CD4-positive, alpha-beta T cell treated with Interleukin-17A for 1 hour (primary cell): Measurements from ENCODE around the gene MAP3K19.
A peak's percentile ranks its signal among the peaks of the same experiment; 100 is the strongest.
"Not testable (repeated sequence)": the region's sequence is repeated elsewhere in the genome, so short reads cannot be mapped to it uniquely, and the experiment has no call there.

Experiments
- DNase-seq: peaks from one replicate; pipeline ENCODE4 v3.0.0-alpha.2; 2020

Gene MAP3K19

DNA sequence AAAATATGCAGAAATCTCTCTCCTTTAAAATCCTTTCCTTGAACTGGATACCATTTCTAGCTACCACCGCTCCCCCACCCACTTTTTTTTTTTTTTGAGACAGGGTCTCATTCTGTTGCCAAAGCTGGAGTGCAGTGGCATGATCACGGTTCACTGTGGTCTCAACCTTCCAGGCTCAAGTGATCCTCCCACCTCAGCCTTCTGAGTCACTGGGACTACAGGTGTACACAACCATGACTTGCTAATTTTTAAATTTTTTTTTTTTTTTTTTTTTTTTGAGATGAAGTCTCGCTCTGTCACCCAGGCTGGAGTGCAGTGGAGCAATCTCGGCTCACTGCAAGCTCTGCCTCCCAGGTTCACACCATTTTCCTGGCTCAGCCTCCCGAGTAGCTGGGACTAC lies 70.1 kb downstream of the MAP3K19 start:
- not testable (repeated sequence) for DNase-seq

DNA sequence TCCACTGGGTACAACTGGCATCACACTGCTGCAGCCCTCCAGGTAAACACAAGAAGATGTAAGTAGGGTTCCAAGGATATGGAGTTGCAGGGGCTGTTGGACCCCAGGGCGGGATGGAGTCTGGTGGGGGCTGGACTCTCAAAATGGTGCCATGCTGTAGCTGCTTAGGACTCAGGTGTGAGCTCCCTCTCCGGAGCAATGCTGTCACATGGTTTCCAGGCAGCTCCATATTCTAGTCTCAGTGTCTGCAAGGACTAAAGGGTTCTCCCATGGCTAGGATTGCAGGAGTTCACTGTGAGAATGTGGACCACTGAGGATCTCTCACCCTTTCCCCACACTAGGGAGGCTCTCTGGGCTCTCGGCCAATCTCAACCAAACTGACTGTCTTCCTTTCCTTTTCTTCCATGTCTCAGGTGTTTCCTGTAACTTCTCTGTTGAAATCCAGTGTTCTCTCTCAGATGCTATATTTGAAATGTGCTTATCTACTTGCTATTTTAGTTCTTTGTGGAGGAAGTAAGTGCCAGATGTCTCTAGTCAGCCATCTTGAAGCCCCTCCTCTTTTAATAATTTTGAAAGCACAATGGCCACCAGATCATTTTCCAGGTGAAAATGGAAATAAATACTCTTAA lies 71.1 kb downstream of the MAP3K19 start:
- no peak for DNase-seq

DNA sequence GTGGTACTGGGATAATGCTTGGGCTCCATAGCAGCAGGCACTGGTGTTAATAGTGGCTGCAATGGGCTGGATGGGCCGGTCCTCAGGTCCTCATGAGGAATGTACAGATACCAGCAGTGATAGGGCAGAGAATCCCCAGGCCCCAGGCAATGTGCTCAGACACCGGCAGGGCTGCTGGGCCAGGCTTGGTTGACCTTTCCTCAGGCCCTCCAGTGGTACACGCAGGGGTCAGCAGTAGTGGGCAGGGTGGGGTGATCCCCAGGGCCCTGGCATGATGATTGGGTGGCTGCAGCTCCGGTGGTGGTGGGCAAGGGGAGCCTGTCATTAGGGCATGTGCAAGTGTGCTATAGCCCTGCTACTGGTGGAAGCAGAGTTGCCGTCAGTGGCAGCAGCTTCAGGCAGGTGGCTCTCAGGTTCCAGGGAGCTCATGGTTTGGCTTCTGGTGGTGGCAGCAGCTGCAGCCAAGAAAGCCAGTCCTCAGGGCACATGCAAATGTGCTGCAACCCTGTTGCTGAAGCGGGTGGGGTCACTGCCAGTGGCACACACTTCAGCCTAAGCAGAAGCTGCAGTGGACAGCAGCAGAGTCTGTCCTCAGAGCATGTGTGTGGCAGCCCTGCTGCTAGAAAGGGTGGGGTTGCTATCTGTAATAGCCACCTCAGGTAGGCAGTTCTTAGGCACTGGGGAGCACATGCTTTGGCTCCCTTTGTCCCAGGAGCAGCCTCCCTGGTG lies 71.8 kb downstream of the MAP3K19 start:
- DNase-seq: no peak

DNA sequence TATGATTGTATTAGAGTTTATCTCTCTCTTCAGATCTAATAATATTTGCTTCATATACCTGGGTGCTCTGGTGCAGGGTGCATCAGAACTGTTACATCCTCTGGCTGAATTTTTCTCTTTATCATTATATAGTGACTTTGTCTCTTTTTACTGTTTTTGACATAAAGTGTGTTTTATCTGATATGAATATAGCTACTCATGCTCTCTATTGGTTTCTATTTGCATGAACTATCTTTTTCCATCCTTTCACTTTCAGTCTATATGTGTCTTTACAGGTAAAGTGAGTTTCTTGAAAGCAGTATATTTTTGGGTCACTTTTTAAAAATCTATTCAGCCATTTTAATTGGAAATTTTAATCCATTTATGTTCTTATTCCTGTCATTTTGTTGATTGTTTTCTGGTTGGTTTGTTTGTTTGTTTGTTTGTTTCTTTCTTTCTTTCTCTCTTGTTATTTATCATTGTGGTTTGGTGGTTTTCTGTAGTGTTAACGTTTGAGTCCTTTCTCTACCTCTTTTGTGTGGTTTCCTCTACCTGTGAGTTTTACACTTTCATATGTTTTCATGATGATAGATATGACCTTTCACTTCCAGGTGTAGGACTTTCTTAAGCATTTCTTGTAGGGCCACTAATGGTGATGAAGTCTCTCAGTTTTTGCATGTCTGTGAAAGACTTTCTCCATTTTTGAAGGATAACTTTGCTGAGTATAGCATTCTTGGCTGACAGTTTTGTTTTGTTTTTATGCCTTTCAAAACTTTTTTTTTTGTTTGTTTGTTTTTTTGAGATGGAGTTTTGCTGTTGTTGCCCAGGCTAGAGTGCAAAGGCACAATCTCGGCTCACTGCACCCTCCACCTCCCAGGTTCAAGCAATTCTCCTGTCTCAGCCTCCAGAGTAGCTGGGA lies 73.8 kb downstream of the MAP3K19 start:
- DNase-seq: no peak

DNA sequence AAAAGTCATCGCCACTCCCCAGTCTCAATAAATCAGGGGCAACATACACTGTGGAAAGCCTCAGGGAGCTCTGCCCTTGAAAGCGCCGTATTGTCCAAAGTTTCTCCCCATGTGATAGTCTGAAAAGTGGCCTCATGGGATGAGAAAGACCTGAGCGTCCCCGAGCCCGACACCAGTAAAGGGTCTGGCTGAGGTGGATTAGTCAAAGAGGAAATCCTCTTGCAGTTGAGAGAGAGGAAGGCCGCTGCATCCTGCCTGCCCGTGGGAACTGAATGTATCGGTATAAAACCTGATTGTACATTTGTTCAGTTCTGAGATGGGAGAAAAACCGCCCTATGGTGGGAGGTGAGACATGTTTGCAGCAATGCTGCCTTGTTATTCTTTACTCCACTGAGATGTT lies 80.1 kb downstream of the MAP3K19 start:
- DNase-seq: not testable (repeated sequence)

DNA sequence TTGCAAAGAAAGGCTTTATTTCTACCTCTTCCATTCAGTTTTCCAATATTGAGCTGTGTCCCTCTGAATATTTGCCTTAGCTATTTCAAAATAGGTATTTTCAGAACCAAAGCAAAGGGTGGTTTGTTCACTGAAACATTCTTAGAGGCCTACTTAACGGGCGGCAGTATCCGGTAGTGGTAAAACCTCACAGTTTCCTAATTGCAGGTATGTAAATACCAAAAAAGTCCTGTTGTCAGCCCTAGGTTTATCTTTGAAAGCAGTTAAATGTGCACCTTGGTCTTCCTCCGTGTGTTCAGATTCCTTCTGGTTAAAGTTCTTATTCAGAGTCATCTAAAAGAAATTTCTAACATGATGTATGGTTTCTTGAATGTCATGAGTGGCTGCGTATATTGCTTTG lies 89.8 kb downstream of the MAP3K19 start:
- no peak for DNase-seq

DNA sequence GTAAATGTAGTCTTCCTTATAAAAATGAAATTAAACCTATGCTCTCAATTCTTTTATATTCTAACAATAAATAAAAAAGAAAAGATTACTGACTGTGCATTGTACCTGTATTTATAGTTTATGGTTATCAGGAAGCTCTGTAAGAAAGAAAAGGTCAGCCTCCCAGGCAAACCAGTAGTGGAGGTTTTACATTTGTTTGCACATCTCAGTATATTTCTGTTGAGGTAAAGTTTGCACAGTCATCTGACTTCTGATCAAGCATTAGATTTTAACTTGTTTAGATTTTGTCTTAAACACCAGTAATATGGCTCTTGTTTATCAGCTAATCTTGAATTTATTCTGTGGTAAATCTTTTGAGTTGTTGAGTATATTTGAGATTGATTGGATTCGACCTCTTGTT lies 91.5 kb downstream of the MAP3K19 start:
- no peak for DNase-seq

DNA sequence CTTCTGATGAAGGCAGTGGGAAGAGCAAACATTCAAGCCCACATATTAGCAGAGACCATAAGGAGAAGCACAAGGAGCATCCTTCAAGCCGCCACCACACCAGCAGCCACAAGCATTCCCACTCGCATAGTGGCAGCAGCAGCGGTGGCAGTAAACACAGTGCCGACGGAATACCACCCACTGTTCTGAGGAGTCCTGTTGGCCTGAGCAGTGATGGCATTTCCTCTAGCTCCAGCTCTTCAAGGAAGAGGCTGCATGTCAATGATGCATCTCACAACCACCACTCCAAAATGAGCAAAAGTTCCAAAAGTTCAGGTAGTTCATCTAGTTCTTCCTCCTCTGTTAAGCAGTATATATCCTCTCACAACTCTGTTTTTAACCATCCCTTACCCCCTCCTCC lies 93.2 kb downstream of the MAP3K19 start:
- DNase-seq: no peak

DNA sequence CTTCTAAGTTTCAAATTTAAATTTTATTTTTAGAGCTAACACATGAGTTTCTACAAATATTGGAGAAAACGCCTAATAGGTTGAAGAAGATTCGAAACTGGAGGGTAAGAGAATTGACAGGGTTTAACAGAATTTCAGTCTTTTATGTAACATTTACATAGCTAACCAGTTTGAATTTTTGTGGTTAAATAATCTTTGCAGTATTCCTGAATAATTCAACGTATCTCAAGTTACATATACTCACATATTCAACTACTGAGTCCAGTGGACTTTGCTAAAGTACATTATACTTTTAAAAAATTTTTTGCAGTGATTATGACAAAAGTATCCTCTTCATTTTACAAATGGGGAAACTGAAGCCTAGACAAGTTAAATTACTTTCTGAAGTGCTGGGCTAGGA lies 94.6 kb downstream of the MAP3K19 start:
- DNase-seq: no peak

DNA sequence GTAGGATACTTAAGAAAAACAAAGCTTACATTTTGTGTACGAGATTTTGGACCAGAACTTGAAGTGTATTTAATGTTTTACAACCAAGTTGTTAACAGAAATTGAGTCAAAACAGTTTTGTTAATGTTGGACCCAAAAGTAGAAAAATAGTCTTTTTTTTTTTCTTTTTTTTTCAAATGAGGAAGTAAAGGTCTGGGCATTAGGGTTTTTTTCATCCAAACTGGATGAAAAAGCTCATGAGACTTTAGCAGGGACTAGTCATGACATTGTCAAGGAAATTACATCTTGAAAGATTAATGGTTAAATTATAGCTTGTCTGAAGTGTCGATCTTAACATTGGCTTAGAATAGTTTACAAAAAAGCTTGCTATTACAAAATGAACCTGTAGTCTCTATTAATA lies 96.4 kb downstream of the MAP3K19 start:
- no peak for DNase-seq

DNA sequence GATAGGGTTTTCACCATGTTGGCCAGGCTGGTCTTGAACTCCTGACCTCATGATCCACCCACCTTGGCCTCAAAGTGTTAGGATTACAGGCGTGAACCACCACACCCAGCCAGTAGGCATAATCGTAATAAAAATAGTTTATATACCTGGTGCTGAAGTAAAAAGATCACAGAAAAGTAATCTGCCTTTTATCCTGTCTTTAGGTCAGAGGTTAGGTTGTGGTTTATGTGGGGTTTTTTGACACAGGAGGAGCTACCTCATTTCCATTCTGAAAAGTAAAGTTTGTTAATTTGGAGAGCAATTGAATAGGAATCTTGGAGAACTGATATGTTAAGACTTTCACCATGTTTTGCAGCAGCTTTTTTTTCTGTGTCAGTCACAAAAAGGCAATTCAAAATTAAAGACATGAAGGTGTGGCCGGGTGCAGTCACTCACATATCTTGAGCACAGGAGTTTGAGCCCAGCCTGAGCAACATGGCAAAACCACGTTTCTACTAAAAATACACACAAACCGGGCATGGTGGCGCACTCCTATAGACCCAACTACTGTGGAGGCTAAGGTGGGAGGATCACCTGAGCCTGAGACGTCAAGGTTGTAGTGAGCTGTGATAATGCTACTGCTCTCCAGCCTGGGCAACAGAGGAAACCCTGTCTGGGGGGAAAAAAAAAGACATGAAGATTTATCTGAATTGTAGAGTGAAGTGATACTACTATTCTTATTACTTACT lies 97.1 kb downstream of the MAP3K19 start:
- DNase-seq: peak; percentile 2

DNA sequence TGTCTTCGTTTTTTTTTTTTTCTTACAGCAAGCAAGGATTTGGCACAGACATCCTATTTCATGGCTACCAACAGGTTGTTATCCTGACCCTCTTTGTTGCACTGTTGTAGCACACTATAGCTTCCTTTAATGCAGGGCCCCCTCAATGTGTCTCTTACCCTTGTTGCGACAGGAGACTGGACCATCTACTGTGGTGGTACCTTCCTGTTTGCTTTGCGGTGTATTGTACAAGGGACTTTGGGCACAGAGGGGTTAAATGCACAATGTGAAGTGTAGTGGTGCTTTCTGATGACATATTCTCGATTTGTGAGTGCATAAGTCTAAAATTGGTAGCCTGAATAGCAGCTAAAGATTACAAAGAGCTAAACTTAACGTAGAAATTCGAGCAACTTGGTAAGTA lies 101.2 kb downstream of the MAP3K19 start:
- no peak for DNase-seq

DNA sequence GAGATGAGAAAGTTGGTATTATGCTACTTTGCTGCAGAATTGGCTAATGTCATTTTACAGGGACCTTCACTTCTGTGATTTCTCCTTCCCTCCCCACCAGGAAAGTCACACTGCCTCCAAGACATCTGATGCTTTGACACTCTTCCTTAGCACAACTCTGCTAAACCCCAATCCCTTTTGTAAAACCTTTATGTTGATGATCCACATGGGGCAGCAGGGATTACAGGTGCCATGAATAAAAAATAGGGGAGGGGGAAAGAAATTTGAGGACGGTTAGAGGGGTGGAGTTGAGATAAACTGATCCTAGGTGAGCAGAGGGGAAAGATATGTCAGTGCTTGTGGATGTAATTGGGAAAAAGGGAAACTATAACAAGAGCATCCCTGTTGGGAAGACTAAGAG lies 102.3 kb downstream of the MAP3K19 start:
- DNase-seq: no peak

DNA sequence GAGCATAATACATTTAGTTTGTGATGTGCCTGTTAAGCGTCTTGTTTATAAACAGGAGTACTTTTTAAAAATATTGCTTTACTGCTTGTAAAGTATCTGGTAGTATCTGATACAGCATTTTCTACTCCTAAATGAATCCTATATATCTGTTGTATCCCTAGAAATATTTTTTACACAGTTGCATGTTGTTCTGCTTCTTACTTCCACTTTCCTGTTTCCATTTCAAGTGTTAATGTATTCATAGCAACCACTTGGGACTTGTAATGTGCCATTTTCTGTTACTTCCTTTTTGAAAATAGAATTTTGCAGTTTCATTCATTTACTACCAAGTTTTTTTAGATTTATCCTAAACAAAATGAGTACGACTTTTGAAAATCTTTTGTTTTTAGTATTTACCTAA lies 103.7 kb downstream of the MAP3K19 start:
- DNase-seq: no peak

DNA sequence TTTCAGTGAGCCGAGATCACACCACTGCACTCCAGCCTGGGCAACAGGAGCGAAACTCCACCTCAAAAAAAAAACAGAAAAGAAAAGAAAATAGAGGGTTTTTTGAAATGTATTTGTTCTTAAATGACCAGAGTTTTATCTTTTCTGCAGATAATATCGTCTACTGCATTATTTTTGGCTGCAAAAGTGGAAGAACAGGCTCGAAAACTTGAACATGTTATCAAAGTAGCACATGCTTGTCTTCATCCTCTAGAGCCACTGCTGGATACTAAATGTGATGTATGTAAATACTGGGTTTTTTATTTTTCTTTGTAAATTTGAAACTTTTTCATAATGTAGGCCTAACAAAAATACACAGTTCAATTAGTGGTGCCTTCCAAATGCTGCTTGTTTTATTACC lies 110.6 kb downstream of the MAP3K19 start:
- no peak for DNase-seq

DNA sequence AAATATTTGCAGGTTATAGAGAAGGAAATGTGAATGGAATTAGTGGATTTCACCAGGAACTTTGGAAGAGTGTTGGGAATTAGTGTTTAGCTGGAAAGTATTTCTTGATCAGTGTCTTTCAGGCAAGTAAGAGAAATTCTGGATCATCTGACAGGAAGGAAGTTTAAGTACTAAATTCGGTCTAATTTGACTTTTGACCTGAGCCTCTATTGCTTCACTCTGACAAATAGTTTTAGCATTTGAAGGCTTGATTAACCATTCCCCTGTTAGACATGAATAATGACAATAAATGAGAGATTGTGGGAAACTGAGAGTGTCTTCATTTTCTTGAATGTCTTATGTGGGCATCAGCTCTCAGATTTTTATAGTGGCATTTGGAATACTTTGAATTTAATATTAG lies 112.6 kb downstream of the MAP3K19 start:
- DNase-seq: no peak

DNA sequence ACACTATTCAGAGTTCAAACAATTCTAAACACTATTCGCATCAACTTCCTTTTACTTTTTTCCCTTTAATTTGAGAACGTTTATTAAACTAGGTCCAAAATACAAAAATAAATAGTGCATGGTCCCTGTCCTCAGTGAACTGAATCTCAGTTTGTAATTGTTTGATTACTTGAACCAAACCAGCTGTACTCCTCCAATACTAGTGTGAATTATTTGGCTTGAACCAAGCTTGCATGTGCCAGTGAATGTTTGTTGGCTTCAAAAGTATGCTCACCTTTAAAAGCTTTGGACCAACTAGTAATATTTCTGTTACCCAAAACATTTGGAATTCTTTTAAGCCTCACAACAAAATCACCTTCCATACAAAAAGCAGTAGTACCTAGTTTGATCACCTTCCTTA lies 113.1 kb downstream of the MAP3K19 start:
- DNase-seq: no peak

DNA sequence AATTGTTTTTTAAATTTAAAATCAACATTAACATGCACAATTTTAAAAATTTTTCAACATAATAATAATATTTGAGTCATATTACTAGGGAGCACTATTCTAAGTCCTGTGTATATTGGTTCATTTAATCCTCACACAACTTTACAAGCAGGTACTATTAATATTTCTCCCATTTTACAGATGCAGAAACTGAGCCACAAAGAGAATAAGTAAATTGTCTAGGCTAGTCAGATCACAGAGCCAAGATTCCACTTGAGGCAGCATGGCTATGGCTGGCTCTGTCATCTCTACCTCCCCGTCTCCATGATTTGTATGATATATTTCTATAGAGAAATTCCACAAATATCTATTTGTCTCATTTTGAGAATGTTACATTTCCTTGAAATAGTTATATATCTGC lies 113.5 kb downstream of the MAP3K19 start:
- no peak for DNase-seq

DNA sequence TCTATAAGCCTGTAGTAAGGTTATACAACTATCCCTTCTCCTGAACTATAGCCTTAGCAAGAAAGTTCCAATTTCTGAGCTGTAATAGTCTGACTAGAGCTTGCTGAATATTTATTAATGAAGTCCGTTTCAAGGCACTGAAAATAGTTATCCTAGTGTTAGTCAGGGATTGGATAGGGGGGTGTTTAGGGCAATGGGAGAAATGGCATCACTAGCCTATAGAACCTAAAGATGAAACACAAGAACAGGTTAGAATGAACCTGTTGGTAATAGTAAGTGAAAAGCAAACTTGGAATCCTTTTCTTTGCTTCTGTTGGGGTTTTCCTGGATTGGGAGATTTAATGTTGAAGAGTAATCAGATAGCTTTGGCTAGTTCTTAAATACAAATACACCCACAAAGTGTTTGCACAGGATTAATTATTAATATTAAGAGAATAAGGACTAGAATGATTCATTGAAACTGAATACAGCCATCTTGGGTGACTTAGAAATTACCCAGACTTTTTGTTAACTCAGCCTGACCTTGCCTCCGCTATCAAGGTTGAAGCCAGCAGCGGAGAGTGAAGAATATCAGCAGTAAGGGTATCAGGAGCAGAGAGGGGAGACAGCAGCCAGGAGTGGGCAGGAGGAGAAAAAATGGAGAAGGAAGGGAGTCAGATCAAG lies 114.3 kb downstream of the MAP3K19 start:
- DNase-seq: no peak

DNA sequence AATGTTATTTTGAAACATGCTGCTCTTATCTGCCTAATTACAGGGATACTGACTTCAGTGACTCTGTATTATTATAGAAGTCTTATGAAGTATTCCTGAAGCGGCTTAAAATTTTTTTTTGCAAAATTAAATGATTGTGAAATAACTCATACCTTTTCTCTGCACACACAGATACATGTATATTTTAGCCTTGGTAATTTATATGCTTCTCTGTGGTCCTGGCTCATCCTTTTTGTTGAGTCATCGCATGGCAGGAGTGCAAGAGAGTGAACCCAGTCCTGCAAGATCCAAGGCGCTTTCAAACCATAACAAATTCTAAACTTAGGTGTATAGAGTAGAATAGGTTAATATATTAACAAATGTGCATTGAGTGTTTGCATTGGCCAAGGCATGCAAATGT lies 120.1 kb downstream of the MAP3K19 start:
- DNase-seq: no peak

DNA sequence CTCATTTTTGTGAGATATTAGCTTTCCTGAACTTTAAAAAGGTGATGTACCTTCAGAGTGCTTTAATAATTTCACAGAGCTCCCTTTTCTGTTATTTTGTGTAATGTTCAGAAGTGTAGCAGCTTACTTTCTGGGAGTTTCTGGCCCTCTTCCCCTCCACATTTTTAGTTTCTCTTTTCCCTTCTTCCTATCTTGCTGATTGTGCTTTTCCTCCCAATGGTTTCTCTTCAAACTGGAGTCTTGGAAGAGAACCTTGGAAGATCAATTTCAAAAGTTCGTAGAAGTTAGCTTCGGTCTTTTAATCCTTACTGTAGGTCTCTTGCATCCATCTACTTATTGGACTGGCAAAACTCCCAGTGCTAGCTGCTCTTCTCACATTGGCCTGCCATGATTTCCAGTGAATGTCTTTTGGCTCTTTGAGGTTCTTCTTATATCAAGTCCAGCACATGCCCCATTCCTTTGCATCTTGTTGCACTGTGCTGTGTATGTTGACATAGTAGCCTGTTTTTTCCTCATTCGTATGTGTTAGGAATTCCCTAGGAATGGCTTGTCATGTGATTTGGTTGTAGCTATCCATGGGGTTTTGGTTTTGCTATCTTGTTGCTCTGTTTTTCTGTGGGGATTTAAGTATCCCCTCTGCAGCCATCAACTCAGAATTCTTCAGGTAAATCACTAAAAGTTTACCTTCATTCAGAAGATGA lies 120.9 kb downstream of the MAP3K19 start:
- no peak for DNase-seq

DNA sequence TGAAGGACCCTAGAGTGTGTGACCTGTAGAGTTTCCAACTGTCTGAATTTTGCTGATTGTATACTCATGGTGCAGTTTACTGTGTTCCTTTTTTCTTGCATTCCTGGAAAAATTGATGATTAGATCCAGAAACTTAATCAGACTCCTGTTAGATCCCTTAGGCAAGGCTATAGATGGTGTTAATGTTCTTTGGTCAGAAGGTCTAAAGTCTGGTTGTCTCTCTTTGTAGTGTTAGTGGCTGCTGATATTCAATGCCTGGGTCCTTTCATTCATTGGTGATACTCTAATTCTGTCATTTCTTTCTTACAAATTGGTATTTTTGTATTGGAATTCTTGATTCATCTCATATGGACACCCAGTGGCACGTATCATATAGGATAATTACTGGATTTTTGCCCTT lies 122.3 kb downstream of the MAP3K19 start:
- DNase-seq: no peak
